ENCODE results near the gene TCEA3. TPM values are rescaled to one million over a fixed set of nuclear protein-coding genes. Genes with fewer than 3 reads are reported as not detected.

The TCEA3 gene
- total RNA-seq, 1 donor from 2014 or later: 6.8 TPM

GRCh38 chr1:23389837-23390321 is 34.7 kb downstream of the TCEA3 start:
- no peak overlapping the region for H3K4me3 ChIP-seq (ENCODE audit: low read depth, low read length)

GRCh38 chr1:23387494-23387893 is 37.1 kb downstream of the TCEA3 start:
- Histone ChIP-seq H3K36me3 (ENCODE audit: control insufficient read depth, insufficient read depth, low read length) (no peaks in the 10 kb centered on the region), H3K27me3 (ENCODE audit: control insufficient read depth, insufficient read depth, low read length) (no peaks in the 10 kb centered on the region), H3K4me3 (ENCODE audit: low read depth, low read length) (no peak overlapping the region)
- no peak for DNase-seq (ENCODE audit: low read depth)
- TF ChIP-seq CTCF (IDR thresholded peaks at IDR 0.05; ENCODE audit: insufficient read depth, low read length, poor library complexity, severe bottlenecking): no peak

More at GRCh38 chr1:23389837-23390321, 34.7 kb downstream of the TCEA3 start:
- no peak for DNase-seq (ENCODE audit: low read depth)
- no peak for TF ChIP-seq CTCF (IDR thresholded peaks at IDR 0.05; ENCODE audit: insufficient read depth, low read length, poor library complexity, severe bottlenecking)
- no peaks in the 10 kb centered on the region for H3K27me3 ChIP-seq (ENCODE audit: control insufficient read depth, insufficient read depth, low read length)
- no peaks in the 10 kb centered on the region for H3K36me3 ChIP-seq (ENCODE audit: control insufficient read depth, insufficient read depth, low read length)

- no peaks in the 10 kb centered on the region for H3K36me3 ChIP-seq (ENCODE audit: control insufficient read depth, insufficient read depth, low read length)
- no peak for DNase-seq (ENCODE audit: low read depth)
- no peaks in the 10 kb centered on the region for H3K27me3 ChIP-seq (ENCODE audit: control insufficient read depth, insufficient read depth, low read length)
- no peak overlapping the region for H3K4me3 ChIP-seq (ENCODE audit: low read depth, low read length)
- TF ChIP-seq CTCF (IDR thresholded peaks at IDR 0.05; ENCODE audit: insufficient read depth, low read length, poor library complexity, severe bottlenecking): no peak
These were observed 39.4 kb downstream of the TCEA3 start for GRCh38 chr1:23385119-23385621.

GRCh38 chr1:23384312-23385058 is 40.1 kb downstream of the TCEA3 start:
- Histone ChIP-seq H3K4me3 (ENCODE audit: low read depth, low read length) (no peak overlapping the region), H3K27me3 (ENCODE audit: control insufficient read depth, insufficient read depth, low read length) (no peaks in the 10 kb centered on the region), H3K36me3 (ENCODE audit: control insufficient read depth, insufficient read depth, low read length) (no peaks in the 10 kb centered on the region)
- TF ChIP-seq CTCF (IDR thresholded peaks at IDR 0.05; ENCODE audit: insufficient read depth, low read length, poor library complexity, severe bottlenecking): no peak
- no peak for DNase-seq (ENCODE audit: low read depth)

GRCh38 chr1:23383577-23384311 is 40.8 kb downstream of the TCEA3 start:
- H3K36me3 ChIP-seq (ENCODE audit: control insufficient read depth, insufficient read depth, low read length): no peaks in the 10 kb centered on the region
- H3K4me3 ChIP-seq (ENCODE audit: low read depth, low read length): no peak overlapping the region
- TF ChIP-seq CTCF (IDR thresholded peaks at IDR 0.05; ENCODE audit: insufficient read depth, low read length, poor library complexity, severe bottlenecking): no peak
- no peak for DNase-seq (ENCODE audit: low read depth)
- H3K27me3 ChIP-seq (ENCODE audit: control insufficient read depth, insufficient read depth, low read length): no peaks in the 10 kb centered on the region

Data from kidney epithelial cell (primary cell).